ENCODE data around the gene HOMER1. TPM values are rescaled to one million over a fixed set of nuclear protein-coding genes. Genes with fewer than 3 reads are reported as not detected.

The HOMER1 gene
- total and polyA plus RNA-seq, 2 of the 13 experiments (the other 11 are each of a cell fraction or from before 2014, with no cell fraction given), result 5.3 to 24.8 TPM

GRCh38 chr5:79562351-79563246, 48.7 kb upstream of the HOMER1 start:
- Histone ChIP-seq H3K36me3 (replicated peaks in 1 of 2; ENCODE audit: control insufficient read depth in 1 of 2, insufficient read depth in 2 of 2, low read length in 2 of 2) (no peaks in the 10 kb centered on the region), H3K4me3 (replicated peaks in 1 of 3; ENCODE audit: insufficient read depth in 1 of 3, low read depth in 2 of 3, low read length in 3 of 3) (no peak overlapping the region), H4K20me1 (ENCODE audit: insufficient read depth, low read length) (no peaks in the 10 kb centered on the region), H3K27ac (ENCODE audit: extremely low read length, insufficient read depth, low read length) (no peak overlapping the region), H3K4me1 (ENCODE audit: insufficient read depth, low read length) (peaks cover 20% of the 10 kb centered on the region), H2AFZ (ENCODE audit: low read length) (no peak overlapping the region), H3K9me3 (ENCODE audit: low read length) (no peaks in the 10 kb centered on the region), H3K27me3 (ENCODE audit: control insufficient read depth in 1 of 2, insufficient read depth in 2 of 2, low read length in 2 of 2) (no peaks in the 10 kb centered on the region), H3K9ac (ENCODE audit: insufficient read depth, low read depth, low read length) (no peak overlapping the region), H3K79me2 (ENCODE audit: insufficient read depth, low read length) (no peaks in the 10 kb centered on the region), H3K4me2 (ENCODE audit: low read depth, low read length) (no peak overlapping the region)
- intact Hi-C loops (cut with micrococcal nuclease; ENCODE audit: unreplicated experiment) (no loop called here), in situ Hi-C loops (cut with HindIII; ENCODE audit: extremely low pct_ligation_motif_present, low pct_unique_long_range_greater_than_20kb) (no loop called here)
- POLR2A ChIA-PET, result interaction anchor here (0.8 kb wide), 1 partner anchor 11 kb away, joined by 3 read pairs; no protein-coding TSS in a partner anchor
- ATAC-seq, result no peak
- FAIRE-seq, result no peak
- DNase-seq (ENCODE audit: low spot score), result no peak
- TF ChIP-seq SIN3B (IDR thresholded peaks at IDR 0.05; ENCODE audit: low read length), result no peak
- TF ChIP-seq KDM6A (CRISPR knock-in tag; IDR thresholded peaks at IDR 0.05; ENCODE audit: low read depth), result no peak
- TF ChIP-seq SP4 (CRISPR knock-in tag; IDR thresholded peaks at IDR 0.05), result no peak
- TF ChIP-seq SKI (IDR thresholded peaks at IDR 0.05; ENCODE audit: partially characterized antibody), result no peak
- TF ChIP-seq ZNF652 (CRISPR knock-in tag; IDR thresholded peaks at IDR 0.05; ENCODE audit: borderline replicate concordance, low read depth), result no peak
- TF ChIP-seq SNRNP70 (IDR thresholded peaks at IDR 0.05; ENCODE audit: low read depth, low read length), result no peak
- no peak for TF ChIP-seq ZNF143 (CRISPR knock-in tag; IDR thresholded peaks at IDR 0.05)
- TF ChIP-seq ZNF746 (CRISPR knock-in tag; IDR thresholded peaks at IDR 0.05), result no peak
- TF ChIP-seq U2AF1 (optimal IDR thresholded peaks at IDR 0.05; ENCODE audit: low read depth, low read length), result no peak
- no peak for TF ChIP-seq ZNF34 (CRISPR knock-in tag; IDR thresholded peaks at IDR 0.05; ENCODE audit: borderline replicate concordance)
- TF ChIP-seq ZNF639 (CRISPR knock-in tag; conservative IDR thresholded peaks at IDR 0.05), result no peak
- no peak for TF ChIP-seq ZNF710 (CRISPR knock-in tag; IDR thresholded peaks at IDR 0.05; ENCODE audit: borderline replicate concordance)
- TF ChIP-seq GRHL1 (CRISPR knock-in tag; conservative IDR thresholded peaks at IDR 0.05), result no peak
- TF ChIP-seq RFX1 (IDR thresholded peaks at IDR 0.05), result no peak
- 86% methylated on average over 3 of the region's 3 CpGs for WGBS (ENCODE audit: low lambda C conversion rate)
- CTCF ChIA-PET (ENCODE audit: low intra/inter-chr PET ratio, low total read pairs), result no interaction called here
- BruUV-seq (replicated peaks), result no TSS peak
